ENCODE data around the gene FKBP15.
"Not testable (repeated sequence)": the region's sequence is repeated elsewhere in the genome, so short reads cannot be mapped to it uniquely, and the experiment has no call there.

The FKBP15 gene

GRCh38 chr9:113143432-113144227, 77.4 kb downstream of the FKBP15 start:
- TF ChIP-seq, protein P1, sequence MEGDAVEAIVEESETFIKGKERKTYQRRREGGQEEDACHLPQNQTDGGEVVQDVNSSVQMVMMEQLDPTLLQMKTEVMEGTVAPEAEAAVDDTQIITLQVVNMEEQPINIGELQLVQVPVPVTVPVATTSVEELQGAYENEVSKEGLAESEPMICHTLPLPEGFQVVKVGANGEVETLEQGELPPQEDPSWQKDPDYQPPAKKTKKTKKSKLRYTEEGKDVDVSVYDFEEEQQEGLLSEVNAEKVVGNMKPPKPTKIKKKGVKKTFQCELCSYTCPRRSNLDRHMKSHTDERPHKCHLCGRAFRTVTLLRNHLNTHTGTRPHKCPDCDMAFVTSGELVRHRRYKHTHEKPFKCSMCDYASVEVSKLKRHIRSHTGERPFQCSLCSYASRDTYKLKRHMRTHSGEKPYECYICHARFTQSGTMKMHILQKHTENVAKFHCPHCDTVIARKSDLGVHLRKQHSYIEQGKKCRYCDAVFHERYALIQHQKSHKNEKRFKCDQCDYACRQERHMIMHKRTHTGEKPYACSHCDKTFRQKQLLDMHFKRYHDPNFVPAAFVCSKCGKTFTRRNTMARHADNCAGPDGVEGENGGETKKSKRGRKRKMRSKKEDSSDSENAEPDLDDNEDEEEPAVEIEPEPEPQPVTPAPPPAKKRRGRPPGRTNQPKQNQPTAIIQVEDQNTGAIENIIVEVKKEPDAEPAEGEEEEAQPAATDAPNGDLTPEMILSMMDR (conservative IDR thresholded peaks at IDR 0.05; ENCODE audit: low read depth, low read length), result no peak
- H3K4me3 ChIP-seq (ENCODE audit: low read length), result no peak overlapping the region
- DNase-seq (ENCODE audit: low read depth), result no peak

GRCh38 chr9:113140896-113141295, 80.2 kb downstream of the FKBP15 start:
- not testable (repeated sequence) for DNase-seq (ENCODE audit: low read depth); H3K4me3 ChIP-seq (ENCODE audit: low read length)

DNA sequence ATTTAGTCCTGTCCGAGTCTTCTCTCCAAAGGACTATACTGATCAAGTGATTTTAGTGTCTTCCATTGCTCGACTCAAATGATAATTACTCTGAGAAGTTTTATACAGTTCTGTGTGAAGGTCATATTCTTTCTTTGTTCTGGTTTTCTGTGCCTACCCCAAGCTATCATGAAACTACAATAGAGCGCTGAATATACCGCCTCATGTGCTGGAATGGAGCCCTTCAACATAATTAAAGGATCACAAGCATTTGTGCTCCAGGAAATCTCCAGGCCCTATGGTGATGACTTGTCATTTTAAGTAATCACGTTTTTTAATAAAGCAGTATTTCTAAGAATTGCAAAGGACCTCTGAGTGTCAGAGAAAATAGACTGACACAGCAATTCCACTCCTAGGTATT, 81.1 kb downstream of the FKBP15 start:
- DNase-seq (ENCODE audit: low read depth), result no peak
- H3K4me3 ChIP-seq (ENCODE audit: low read length), result no peak overlapping the region
- TF ChIP-seq, protein P1 (conservative IDR thresholded peaks at IDR 0.05; ENCODE audit: low read depth, low read length), result no peak

- TF ChIP-seq, protein P1 (conservative IDR thresholded peaks at IDR 0.05; ENCODE audit: low read depth, low read length), result no peak
These were observed 81.8 kb downstream of the FKBP15 start for GRCh38 chr9:113139225-113139829.

DNA sequence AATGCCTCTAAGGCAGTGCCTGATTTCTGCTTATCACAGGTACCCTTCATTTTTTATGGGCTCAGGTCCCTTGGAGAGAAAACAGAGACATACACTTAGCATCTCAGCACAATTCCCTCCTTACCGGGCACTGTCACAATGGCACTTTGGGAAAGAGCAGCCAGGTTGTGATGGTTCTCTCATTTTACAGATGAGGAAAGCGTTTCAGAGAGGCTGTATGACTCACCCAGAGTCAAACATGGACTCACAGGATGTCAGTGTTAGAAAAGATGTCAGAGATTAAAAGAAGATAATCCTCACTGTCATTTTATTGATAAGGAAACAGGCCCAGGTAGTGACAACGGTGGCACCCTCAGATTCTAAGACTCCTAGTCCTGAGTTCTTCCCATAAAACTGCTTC, 82.3 kb downstream of the FKBP15 start:
- H3K4me3 ChIP-seq (ENCODE audit: low read length), result no peak overlapping the region
- TF ChIP-seq, protein P1 (conservative IDR thresholded peaks at IDR 0.05; ENCODE audit: low read depth, low read length), result no peak
- no peak for DNase-seq (ENCODE audit: low read depth)

More at GRCh38 chr9:113139225-113139829, 81.8 kb downstream of the FKBP15 start:
- no peak overlapping the region for H3K4me3 ChIP-seq (ENCODE audit: low read length)
- no peak for DNase-seq (ENCODE audit: low read depth)

GRCh38 chr9:113137196-113138168, 83.6 kb downstream of the FKBP15 start:
- no peak for DNase-seq (ENCODE audit: low read depth)
- no peak overlapping the region for H3K4me3 ChIP-seq (ENCODE audit: low read length)
- TF ChIP-seq, protein P1 (conservative IDR thresholded peaks at IDR 0.05; ENCODE audit: low read depth, low read length), result no peak

DNA sequence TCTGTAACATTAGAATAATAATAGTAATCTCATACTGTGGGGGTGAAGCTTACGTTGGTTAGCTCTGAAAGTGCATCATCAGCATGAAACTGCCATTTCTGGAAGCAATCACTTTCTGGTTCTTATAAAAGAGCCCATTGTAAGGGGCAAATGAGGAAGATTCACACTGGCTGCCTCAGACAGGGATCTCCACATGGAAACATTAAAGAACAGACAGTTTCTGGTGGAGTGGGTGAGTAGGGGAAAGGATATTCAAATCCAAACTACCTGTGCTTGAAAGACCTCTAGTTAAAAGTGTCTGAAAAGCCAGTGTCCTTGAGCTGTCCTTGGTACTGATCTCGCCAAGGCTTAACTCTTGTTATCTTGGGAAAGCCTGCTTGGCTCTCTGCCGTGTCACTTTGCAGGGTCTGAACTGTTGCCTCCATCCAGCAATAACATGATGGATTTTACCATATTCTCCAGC, 89.4 kb downstream of the FKBP15 start:
- no peak for DNase-seq (ENCODE audit: low read depth)
- no peak overlapping the region for H3K4me3 ChIP-seq (ENCODE audit: low read length)
- TF ChIP-seq, protein P1 (conservative IDR thresholded peaks at IDR 0.05; ENCODE audit: low read depth, low read length), result no peak
